EL (cell line): Measurements from ENCODE around the gene RBM4.

Source experiments
- DNase-seq: peaks from one replicate; pipeline ENCODE4 v3.0.0-alpha.2; 2016

The RBM4 gene

DNA sequence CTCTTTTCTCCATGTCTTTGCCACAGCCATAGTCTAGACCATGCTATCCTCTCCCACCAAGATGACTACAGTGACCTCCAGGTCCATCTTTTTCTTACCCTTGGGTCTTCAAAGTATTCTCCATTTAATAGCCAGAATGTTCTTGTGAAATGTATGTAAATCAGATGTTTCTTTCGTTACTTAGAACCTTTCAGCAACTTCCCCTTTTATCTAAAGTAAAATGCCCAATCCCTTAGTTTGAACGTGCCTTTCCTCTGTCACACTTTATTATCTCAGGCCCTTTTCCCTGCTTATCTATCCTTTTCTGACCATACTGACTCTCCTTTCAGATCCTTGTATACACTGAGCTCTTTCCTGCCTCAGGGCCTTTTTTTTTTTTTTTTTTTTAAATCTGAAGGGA is 21.3 kb downstream of the RBM4 start:
- DNase-seq: no peak

DNA sequence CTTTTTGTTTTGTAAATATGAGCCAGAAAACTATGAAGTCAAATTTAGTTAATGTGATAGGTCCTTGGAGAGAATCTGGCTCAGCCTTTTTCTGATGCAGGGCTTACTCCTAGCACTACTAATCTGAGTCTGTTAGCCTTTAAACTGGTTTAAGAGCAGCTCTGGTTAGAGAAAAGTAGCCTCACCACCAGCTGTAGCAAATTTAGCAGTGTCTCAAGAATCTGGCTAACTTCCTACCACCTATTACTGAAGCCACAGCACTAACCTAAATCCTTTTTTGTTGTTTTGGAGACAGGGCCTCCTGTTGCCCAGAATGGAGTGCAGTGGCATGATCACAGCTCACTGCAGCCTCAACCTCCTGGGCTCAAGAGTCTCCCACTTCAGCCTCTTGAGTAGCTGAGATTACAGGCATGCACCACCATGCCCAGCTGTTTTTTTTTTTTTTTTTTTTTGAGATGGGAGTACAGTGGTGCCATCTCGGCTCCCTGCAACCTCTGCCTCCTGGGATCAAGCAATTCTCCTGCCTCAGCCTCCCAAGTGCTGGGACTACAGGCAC is 25.3 kb downstream of the RBM4 start:
- no peak for DNase-seq

- no peak for DNase-seq
These were observed 26.9 kb downstream of the RBM4 start for GRCh38 chr11:66665369-66665768.

GRCh38 chr11:66670816-66671215 is 32.3 kb downstream of the RBM4 start:
- no peak for DNase-seq

DNA sequence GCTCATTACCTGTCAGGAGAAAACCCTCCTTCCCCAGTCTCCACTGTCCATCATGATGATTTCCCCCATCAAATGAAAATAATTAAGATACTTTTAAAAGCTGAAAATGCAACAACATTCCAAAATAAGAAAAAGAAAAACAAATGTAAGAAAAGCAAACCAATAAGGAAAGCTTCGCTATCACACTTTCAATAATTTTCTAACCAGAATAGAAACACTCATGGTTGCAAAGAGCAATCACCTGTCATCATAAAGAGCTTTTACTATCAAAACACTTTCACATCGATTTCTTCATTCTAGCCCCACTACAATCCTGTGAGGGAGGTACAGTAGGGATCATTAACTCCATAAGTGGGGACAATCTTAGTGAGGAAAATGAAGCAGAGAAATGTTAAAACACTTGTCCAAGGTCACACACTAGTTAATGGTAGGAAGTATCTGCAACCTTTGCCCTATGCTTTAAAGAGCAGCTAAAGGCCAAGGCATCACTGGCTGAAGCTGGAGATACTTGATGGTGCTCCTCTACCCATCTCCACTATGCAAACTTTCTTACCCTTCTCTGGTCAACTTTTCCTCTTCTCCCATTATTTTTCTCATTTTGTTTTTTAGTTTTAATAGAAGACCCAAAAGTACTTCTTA is 36.6 kb downstream of the RBM4 start:
- no peak for DNase-seq

GRCh38 chr11:66676282-66676919 is 37.9 kb downstream of the RBM4 start:
- no peak for DNase-seq

- DNase-seq: no peak
These were observed 38.6 kb downstream of the RBM4 start for GRCh38 chr11:66676931-66677598.

GRCh38 chr11:66677599-66678375 is 39.3 kb downstream of the RBM4 start, which contains the start of gene RBM4B:
TSS of gene RBM4B (minus strand) at chr11:66677887. CDS start at chr11:66677079, 808 bp downstream.
- DNase-seq: peak; percentile 96

DNA sequence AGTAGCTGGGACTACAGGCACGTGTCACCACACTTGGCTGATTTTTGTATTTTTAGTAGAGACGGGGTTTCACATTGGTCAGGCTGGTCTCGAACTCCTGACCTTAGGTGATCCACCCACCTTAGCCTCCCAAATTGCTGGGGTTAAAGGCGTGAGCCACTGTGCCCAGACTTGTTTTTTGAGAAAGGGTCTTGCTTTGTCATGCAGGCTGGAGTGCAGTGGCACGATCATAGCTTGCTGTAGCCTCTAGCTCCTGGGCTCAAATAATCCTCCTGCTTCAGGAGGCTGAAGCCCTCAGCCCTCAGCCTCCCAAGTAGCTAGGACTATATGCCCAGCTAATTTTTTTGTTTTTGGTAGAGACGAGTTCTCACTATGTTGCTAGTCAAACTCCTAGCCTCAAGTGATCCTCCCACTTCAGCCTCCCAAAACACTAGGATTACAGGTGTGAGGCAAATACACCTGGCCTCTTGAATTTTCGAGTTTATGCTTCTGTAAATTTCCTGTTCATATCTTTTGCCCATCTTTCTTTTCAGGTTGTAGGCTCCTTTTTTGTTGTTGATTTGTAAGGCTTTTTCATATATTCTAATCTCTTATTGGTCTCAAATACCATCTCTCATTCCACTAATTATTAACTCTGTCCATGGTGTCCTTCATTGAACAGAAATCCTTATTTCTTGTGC is 42.6 kb downstream of the RBM4 start:
- DNase-seq: no peak

GRCh38 chr11:66683877-66684276 is 45.4 kb downstream of the RBM4 start:
- DNase-seq: no peak

- DNase-seq: no peak
These were observed 46.1 kb downstream of the RBM4 start for GRCh38 chr11:66684635-66685034.

GRCh38 chr11:66685276-66686099 is 47.0 kb downstream of the RBM4 start:
- DNase-seq: no peak

GRCh38 chr11:66686100-66686785 is 47.7 kb downstream of the RBM4 start:
- DNase-seq: no peak

GRCh38 chr11:66686801-66687750 is 48.6 kb downstream of the RBM4 start:
- DNase-seq: no peak

- DNase-seq: no peak
These were observed 49.4 kb downstream of the RBM4 start for GRCh38 chr11:66687831-66688281.

DNA sequence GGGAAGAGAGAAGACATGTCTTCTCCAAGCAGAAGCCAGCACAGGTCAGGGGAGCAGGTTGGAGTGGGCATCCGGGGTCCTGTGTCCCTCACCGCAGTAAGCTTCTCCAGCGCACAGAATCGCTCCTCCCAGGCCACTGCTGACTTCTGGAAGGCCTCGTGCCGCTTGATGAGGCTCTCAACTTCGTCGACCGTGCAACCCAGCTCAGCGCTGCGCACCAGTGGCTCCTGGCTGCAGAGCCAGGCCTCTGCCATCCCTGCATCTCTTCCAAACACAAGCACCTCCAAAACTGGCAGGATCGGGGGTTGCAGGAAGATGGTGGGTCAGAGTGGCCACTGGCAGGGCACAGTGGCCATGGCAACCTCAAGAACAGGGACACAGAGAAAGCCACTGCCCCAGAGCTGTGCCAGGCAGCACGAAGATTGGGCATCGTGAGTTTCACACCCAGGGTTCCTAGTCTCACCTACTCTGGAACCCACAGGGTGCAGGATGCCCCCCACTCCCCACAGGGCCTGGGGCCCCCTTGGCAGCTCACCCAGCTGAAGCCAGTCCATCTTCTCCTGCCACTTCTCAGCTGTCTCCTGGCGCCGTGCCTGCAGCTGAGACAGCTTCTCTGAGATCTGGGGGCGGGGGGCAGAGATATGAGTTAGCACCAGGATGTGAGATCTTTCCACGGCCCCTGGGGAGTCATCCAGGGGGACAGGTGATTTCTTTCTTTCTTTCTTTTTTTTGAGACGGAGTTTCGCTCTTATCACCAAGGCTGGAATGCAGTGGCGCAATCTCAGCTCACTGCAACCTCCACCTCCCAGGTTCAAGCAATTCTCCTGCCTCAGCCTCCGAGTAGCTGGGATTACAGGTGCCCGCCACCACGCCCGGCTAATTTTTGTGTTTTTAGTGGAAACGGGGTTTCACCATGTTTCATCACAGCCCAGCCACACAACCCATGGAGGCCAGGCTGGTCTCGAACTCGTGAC is 50.3 kb downstream of the RBM4 start:
- DNase-seq: no peak

- no peak for DNase-seq
These were observed 51.4 kb downstream of the RBM4 start for GRCh38 chr11:66689661-66690590.
